ENCODE data around the gene NSUN7.

- TF ChIP-seq CTCF (IDR thresholded peaks at IDR 0.05) (no peak), POLR2A (IDR thresholded peaks at IDR 0.05) (no peak)
Measured at GRCh38 chr4:40846532-40846931, 96.8 kb downstream of the NSUN7 start.

Measured in testis (tissue), 2 donors.